GM12872 (cell line): Measurements from ENCODE around the gene SUMO3.

Experiments
- TF ChIP-seq, protein P1 (sequence below): IDR thresholded peaks from 3 replicates; pipeline ENCODE4 v1.5.1; 2011; ENCODE audit warnings: low read depth, mild to moderate bottlenecking, low read length, moderate library complexity; ENCODE audit not compliant: insufficient read depth

The SUMO3 gene

GRCh38 chr21:44778983-44779382 is 38.9 kb downstream of the SUMO3 start:
- TF ChIP-seq, protein P1, sequence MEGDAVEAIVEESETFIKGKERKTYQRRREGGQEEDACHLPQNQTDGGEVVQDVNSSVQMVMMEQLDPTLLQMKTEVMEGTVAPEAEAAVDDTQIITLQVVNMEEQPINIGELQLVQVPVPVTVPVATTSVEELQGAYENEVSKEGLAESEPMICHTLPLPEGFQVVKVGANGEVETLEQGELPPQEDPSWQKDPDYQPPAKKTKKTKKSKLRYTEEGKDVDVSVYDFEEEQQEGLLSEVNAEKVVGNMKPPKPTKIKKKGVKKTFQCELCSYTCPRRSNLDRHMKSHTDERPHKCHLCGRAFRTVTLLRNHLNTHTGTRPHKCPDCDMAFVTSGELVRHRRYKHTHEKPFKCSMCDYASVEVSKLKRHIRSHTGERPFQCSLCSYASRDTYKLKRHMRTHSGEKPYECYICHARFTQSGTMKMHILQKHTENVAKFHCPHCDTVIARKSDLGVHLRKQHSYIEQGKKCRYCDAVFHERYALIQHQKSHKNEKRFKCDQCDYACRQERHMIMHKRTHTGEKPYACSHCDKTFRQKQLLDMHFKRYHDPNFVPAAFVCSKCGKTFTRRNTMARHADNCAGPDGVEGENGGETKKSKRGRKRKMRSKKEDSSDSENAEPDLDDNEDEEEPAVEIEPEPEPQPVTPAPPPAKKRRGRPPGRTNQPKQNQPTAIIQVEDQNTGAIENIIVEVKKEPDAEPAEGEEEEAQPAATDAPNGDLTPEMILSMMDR: no peak

GRCh38 chr21:44778499-44778911 is 39.4 kb downstream of the SUMO3 start:
- TF ChIP-seq, protein P1: no peak

GRCh38 chr21:44778094-44778493 is 39.8 kb downstream of the SUMO3 start:
- TF ChIP-seq, protein P1: no peak

GRCh38 chr21:44774972-44775371 is 42.9 kb downstream of the SUMO3 start:
- TF ChIP-seq, protein P1: no peak

DNA sequence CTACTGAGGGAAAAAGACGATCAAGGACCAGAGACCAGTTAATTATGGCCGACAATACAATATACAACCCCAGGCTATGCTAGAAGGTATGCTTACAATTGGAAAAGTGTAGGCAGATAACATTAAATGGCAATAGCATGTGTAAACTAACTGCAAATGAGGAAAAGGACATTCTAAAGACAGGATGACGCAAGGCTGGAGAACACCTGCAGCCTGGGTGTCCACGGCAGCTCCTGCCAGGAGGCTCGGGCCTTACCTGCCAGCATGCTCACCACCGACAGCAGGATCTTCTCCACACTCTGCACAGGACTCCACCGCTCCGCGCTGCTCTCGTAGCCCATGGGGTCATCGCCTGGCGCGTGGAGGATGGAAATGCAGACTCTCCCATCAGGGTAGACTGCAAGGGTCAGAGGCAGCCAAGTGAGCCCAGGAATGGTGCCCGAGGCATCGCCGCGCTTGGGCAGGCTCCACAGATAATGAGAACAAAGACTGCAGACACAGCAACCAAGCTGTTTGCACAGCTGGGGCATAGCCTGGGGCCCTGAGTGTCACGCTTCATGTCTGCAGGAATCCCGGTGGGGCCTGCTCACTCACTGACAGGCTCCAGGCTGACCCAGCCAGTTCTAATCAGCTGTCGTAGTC is 44.5 kb downstream of the SUMO3 start:
- TF ChIP-seq, protein P1: no peak

- TF ChIP-seq, protein P1: no peak
Observed at GRCh38 chr21:44771896-44772525, 45.9 kb downstream of the SUMO3 start.

GRCh38 chr21:44767834-44768831 is 49.7 kb downstream of the SUMO3 start:
- TF ChIP-seq, protein P1: no peak
